Limb (tissue), 2 donors: ENCODE data around the gene RER1.

Experiments
- DNase-seq, 2 donors: peaks; one replicate each; pipeline ENCODE4 v3.0.0-alpha.2; 2016; ENCODE audit errors: extremely low spot score in 2 of 2

Gene RER1

GRCh38 chr1:2406451-2407041, 14.9 kb downstream of the RER1 start:
- no peak for DNase-seq

- no peak for DNase-seq
Measured at GRCh38 chr1:2407166-2407990, 15.7 kb downstream of the RER1 start.

GRCh38 chr1:2407991-2408275, 16.3 kb downstream of the RER1 start:
- no peak for DNase-seq

GRCh38 chr1:2408456-2408855, 16.8 kb downstream of the RER1 start:
- DNase-seq: no peak

- no peak for DNase-seq
Measured at GRCh38 chr1:2408859-2409276, 17.2 kb downstream of the RER1 start.

- DNase-seq: no peak
Measured at GRCh38 chr1:2409745-2410144, 18.1 kb downstream of the RER1 start.

GRCh38 chr1:2411801-2412394, 20.3 kb downstream of the RER1 start:
- DNase-seq: no peak

- DNase-seq: peak; percentile 96 to 99
Measured at GRCh38 chr1:2412395-2412772, 20.7 kb downstream of the RER1 start, which contains the start of gene PEX10. Gene PEX10 (minus strand): TSS chr1:2412564. CDS start chr1:2412502, 62 bp downstream.

- peak in 1 of 2 donors; percentile 59 for DNase-seq
Measured at GRCh38 chr1:2412773-2413494, 21.3 kb downstream of the RER1 start.

GRCh38 chr1:2413495-2414296, 22.1 kb downstream of the RER1 start:
- no peak for DNase-seq

- DNase-seq: peak; percentile 52 to 89
Measured at GRCh38 chr1:2414297-2414958, 22.8 kb downstream of the RER1 start.

GRCh38 chr1:2415337-2415736, 23.7 kb downstream of the RER1 start:
- DNase-seq: no peak

- no peak for DNase-seq
Measured at GRCh38 chr1:2415801-2416208, 24.2 kb downstream of the RER1 start.

GRCh38 chr1:2416403-2416802, 24.8 kb downstream of the RER1 start:
- DNase-seq: no peak

- no peak for DNase-seq
Measured at GRCh38 chr1:2417083-2417832, 25.6 kb downstream of the RER1 start.

GRCh38 chr1:2417833-2418225, 26.2 kb downstream of the RER1 start:
- DNase-seq: no peak

GRCh38 chr1:2418791-2419320, 27.2 kb downstream of the RER1 start:
- DNase-seq: no peak

GRCh38 chr1:2419416-2419815, 27.8 kb downstream of the RER1 start:
- DNase-seq: no peak

- no peak for DNase-seq
Measured at GRCh38 chr1:2422523-2422922, 30.9 kb downstream of the RER1 start.

GRCh38 chr1:2425892-2426291, 34.3 kb downstream of the RER1 start:
- no peak for DNase-seq
